GM11168 (cell line): ENCODE data around the gene DNTTIP2.
"Not testable (repeated sequence)": the region's sequence is repeated elsewhere in the genome, so short reads cannot be mapped to it uniquely, and the experiment has no call there.

Experiments
- in situ Hi-C: fragments of 300-500 bp; cut with MboI; formaldehyde crosslinking; loops from one replicate; pipeline ENCODE4 v1.12.0; 2022; ENCODE audit warnings: low sequenced_read_pairs; ENCODE audit not compliant: unreplicated experiment

DNTTIP2 gene

DNA sequence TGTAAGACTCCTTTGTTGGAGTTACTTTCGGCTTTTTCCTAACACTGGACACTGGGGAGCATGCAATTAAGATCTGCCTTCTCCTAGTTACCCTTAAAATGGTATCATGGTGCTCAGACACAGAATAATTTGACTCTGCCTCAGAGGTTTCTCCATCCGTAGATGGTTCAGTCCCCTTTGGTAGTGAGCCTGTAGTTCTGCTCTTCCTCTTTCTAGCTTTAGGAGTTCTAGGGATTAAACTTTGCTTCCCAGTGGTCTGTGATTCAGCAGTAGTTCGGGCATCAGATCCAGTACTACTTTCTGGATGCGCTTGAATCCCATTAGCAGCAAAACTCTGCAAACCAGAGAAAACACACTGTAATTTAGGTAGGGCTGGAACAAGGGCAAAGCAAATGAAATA is 1.5 kb downstream of the DNTTIP2 start:
- in situ Hi-C loops = no loop called here

DNA sequence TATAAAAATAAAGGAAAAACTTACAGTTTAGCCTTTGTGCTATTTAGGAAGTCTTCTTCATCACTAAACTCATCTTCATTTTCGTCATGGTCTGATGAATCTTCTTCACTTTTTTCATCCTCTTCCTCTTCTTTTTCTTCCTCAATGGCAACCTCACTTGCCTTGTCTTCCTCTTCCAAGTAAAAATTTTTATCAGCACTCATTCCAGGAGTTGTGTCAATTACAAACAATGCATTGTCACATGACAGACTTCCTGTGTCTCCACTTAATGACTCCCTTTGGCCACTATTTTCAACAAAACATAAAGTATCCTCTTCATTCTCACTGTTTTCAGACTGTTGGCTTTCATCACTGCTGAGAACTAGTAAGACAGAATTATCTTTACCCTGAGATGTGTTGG is 2.8 kb downstream of the DNTTIP2 start:
- in situ Hi-C loops = no loop called here

DNA sequence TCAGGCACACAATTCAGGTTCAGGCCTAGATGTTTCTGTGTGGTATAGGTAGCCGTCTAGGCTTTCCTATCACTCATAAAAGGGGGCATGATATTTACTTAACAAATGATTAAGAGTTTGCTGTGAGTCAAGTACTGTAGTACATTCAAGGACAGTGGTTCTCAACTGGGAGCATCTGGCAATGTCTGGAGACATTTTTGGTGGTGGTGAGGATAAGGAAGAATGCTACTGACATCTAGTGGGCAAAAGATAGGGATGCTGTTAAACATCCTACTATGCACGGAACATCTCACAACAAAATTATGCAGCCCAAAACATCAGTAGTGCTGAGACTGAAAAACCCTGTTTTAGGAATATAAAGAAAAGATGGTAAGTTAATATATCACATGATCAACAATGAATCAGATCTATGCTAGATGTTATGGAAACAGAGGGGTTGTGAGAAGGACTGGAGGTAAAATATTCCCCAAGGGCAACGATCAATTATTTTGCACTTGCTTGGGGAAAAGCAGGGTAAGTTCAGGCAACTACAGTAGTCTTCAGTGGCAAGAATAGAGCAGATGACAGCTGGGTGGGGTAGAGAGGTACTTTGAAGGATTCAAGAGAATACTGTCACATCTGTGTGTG is 4.9 kb downstream of the DNTTIP2 start:
- in situ Hi-C loops = loop anchor here (5.0 kb wide), 1 partner anchor 52 kb away; no protein-coding TSS in a partner anchor

DNA sequence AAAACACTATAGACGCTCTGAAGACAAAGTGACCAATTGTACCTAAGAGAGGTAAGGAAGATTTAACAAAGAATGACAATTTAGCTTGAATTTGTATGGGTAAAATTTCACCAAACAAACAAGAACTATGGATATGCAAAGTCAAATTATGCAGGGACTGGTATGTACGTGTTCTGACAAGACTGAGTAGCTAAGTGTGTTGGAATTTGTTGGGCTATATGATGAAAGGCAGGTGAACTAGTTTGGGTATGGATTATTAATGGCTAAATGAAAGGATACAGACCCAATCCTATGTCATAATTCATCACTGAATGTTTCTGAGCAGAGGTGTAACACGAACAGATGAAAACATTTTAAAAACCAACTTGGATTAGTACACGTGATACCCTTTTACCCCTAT is 7.6 kb downstream of the DNTTIP2 start:
- in situ Hi-C loops = loop anchor here (5.0 kb wide), 1 partner anchor 49 kb away; no protein-coding TSS in a partner anchor

DNA sequence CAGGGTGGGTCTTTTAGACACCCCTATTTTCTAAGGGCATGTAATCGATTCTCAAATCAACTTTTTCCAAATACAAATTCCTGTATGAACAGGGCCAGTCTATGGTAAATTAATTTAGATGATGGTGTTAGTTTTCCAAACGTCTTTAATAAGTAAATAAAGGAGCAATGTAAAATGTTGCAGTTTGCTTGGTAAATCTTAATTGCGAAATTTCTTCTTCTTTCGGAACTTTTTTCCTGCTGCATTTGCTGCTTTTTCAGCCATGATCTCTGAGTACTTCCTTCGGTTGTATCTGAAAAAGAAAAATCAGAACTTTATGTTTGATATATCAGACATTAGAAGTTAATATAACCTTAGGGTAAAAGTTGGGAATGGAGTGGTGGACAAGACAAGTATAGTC is 9.4 kb downstream of the DNTTIP2 start:
- in situ Hi-C loops = loop anchor here (5.0 kb wide), 1 partner anchor 47 kb away; no protein-coding TSS in a partner anchor

DNA sequence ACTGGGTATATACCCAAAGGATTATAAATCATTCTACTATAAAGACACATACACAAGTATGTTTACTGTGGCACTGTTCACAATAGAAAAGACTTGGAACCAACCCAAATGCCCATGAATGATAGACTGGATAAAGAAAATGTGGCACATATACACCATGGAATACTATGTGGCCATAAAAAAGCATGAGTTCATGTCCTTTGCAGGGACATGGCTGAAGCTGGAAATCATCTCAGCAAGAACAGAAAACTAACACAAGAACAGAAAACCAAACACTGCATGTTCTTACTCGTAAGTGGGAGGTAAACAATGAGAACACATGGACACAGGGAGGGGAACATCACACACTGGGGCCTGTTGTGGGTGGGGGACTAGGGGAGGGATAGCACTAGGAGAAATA is 10.5 kb downstream of the DNTTIP2 start:
- in situ Hi-C loops = not testable (repeated sequence)

DNA sequence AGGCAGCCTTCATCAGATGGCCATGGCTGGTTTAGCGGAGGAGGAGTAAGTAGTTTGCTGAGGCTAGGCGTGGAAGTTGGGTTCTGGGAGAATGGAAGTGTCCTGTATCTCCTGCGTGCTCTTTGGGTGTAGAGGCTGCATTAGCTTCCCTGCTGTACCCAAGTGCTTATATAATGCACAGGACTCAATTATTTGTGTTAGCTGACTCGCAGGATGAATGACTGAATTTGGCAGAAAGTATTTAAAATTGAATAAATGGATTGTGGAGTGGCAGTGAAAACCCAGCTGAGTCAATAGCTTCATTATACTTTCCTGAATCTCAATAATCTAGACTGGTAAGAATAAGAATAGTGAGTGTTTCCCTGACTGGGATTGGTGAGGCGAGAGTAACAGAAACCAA is 13.8 kb downstream of the DNTTIP2 start:
- in situ Hi-C loops = no loop called here

DNA sequence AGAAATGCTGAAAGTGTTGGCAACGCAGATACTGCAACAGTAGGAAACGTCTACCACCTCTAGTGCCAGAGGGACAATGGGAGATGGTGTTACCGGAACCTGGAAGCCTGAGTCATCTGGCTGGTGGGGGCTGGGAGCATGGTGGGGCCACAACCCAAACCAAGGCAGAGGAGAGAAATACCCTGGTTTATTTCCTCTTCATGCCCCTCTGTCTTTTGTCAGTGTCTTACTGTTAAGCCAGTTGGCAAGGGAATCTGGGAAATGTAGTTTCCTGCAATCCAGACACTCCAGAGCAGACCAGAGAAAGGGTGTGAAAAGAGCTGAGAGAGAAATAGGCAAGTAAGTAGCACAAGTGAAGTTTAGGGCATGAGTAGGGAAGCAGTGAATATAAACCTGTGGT is 14.8 kb downstream of the DNTTIP2 start:
- in situ Hi-C loops = no loop called here

DNA sequence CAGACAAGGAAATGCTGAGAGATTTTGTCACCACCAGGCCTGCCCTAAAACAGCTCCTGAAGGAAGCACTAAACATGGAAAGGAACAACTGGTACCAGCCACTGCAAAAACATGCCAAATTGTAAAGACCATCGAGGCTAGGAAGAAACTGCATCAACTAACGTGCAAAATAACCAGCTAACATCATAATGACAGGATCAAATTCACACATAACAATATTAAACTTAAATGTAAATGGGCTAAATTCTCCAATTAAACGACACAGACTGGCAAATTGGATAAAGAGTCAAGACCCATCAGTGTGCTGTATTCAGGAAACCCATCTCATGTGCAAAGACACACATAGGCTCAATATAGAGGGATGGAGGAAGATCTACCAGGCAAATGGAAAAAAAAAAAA is 21.4 kb downstream of the DNTTIP2 start:
- in situ Hi-C loops = not testable (repeated sequence)

DNA sequence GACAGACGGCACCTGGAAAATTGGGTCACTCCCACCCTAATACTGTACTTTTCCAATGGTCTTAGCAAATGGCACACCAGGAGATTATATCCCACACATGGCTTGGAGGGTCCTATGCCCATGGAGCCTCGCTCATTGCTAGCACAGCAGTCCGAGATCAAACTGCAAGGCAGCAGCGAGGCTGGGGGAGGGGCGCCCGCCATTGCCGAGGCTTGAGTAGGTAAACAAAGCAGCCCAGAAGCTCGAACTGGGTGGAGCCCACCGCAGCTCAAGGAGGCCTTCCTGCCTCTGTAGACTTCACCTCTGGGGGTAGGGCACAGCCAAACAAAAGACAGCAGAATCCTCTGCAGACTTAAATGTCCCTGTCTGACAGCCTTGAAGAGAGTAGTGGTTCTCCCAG is 23.0 kb downstream of the DNTTIP2 start:
- in situ Hi-C loops = not testable (repeated sequence)

DNA sequence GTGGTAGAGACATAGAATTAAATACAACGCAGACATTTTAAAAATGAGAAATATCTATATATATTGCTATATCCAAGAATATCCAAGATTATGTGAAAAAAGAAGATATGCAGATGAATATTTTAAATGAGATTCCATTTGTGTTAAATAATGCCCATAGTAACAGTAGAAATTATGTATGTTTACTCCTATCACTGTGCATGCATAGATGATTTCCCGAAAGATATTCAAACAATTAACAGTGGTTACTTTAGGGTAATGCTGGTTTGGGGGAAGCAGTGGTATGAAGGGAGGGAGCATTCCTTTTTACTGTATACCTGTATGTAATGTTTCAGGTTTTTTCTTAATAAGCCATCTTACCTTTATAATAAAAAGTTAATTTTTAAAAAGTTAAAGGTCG is 25.1 kb downstream of the DNTTIP2 start:
- in situ Hi-C loops = no loop called here

DNA sequence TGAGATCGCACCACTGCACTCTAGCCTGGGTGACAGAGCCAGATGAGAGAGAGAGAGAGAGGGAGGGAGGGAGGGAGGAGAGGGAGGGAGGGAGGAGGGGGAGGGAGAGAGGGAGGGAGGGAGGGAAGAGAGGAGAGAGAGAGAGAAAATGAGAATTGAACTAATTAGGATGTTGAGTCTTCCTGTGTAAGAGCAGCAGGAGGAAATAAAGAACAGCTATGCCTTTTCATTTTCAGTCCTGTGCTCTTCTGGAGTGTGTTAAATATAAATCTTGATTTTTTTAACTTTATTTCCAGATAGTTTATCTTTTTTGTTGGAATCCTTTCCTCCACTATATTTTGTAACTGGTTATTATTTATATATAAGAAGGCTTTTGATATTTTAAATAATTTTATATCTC is 27.1 kb downstream of the DNTTIP2 start:
- in situ Hi-C loops = no loop called here

DNA sequence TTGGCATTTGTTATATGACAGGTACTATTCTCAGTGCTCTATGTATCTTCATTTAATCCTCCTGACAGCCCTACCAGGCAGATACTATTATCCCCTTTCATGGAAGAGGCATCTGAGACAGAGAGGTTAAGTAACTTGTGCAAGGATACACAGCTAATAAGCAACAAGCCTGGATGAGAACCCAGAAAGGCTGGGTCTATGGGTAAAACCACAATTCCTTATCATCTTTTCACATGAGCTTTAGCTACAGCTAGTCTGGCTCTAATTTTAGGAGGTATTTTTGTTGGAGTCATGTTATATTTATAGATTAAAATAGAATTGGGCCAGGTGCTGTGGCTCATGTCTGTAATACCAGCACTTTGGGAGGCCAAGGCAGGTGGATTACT is 27.7 kb downstream of the DNTTIP2 start:
- in situ Hi-C loops = no loop called here

DNA sequence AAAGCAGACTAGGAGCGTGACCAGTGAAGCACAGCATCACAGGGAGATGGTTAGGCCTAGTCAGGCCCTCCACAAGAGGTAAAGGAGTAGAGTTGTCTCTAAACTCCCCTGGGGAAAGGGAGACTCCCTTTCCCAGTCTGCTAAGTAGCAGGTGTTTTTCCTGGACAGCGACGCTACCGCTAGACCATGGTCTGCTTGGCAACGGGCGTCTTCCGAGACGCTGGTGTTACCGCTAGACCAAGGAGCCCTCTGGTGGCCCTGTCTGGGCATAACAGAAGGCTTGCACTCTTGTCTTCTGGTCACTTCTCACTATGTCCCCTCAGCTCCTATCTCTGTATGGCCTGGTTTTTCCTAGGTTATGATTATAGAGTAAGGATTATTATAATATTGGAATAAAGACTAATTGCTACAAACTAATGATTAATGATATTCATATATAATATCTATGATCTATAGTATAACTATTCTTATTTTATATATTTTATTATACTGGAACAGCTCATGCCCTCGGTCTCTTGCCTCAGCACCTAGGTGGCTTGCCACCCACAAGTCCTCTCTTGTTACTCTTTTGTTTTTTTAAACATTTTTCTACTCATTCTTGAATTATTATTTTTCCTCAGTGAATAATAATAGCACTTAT is 28.2 kb downstream of the DNTTIP2 start:
- in situ Hi-C loops = not testable (repeated sequence)

DNA sequence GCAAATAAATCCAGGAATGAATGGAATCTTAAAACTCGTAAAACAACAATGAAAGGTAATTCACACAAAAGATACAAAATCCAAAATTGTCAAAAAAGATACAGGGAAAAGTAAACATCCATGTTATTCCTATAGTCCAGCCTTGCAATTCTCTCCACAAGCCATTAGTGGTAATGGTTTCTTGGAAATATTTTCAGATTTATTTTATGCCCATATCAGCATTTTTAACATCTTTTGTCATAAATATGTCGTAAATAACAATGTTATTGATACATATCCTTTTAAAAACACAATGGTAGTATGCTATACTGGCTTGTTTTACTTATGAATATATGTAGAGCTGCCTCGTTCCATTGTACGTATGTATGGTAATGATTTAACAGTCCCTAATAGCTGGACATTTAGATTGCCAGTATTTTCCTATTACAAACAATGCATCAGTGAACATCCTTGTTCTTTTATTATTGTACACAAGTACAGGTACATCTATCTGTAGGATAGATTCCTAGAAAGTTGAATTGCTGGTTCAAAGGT is 30.6 kb downstream of the DNTTIP2 start:
- in situ Hi-C loops = loop anchor here (25.0 kb wide), 1 partner anchor 411 kb away; the partner anchor contains the start of gene FNBP1L

DNA sequence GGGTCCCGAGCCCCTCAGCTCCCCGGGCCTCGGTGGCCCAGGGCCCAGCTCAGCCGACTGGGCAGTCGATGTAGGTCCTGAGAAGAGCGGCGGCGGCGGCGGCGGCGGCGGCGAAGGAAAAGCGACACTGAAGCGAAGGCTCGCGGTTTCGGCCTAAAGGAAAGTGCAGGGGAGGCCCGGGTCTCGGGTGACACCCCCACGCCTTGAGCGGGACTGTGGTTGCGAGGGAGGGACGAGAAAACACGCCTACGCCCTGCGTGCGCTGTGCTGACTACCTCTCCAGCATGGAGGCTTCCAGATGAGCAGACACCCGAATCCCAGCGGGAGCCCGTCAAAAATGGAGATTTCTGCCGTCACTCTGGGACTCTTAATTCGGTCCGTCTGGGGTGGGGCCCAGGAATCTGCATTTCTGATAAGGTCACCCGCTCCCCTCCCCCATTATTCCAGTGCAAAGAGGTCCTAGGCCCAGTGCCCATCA is 31.2 kb downstream of the DNTTIP2 start:
- in situ Hi-C loops = loop anchor here (25.0 kb wide), 1 partner anchor 411 kb away; the partner anchor contains the start of gene FNBP1L

DNA sequence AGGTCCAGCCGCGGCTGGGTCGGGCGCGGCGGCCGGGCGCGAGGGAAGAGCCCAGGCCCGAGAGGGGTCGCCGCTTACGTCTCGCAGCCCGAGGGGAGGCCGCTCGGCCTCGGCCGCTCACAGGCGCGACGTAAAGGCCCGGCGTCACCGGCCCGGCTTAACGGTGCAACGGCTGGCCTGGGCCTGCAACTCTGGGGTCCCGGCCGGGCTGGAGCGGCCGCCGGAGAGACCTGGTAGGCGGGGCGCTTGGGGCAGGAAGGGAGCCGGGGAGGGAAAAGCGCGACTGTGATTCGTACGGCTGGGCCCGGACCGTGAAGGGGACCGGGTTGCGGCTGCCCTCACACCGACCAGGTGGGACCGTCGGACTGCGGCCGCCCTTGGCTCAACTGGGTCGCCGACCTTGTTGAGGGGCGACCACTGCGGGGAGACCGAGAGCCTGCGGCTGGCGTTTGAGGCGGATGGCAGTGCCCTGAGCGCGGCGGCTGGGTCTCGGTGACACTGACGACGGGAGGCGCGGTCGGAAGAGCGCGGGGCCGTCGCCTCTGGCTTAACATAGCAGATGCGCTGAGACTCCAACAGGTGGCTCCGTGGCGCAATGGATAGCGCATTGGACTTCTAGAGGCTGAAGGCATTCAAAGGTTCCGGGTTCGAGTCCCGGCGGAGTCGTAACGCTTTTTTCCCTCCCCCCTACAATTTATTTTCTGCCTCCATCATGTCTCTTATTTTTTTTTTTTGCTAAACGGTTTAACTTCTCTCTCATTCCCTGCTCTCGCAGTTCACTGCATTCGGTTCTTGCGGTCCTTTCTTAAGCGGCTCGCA is 31.8 kb downstream of the DNTTIP2 start:
- in situ Hi-C loops = loop anchor here (25.0 kb wide), 1 partner anchor 410 kb away; the partner anchor contains the start of gene FNBP1L

DNA sequence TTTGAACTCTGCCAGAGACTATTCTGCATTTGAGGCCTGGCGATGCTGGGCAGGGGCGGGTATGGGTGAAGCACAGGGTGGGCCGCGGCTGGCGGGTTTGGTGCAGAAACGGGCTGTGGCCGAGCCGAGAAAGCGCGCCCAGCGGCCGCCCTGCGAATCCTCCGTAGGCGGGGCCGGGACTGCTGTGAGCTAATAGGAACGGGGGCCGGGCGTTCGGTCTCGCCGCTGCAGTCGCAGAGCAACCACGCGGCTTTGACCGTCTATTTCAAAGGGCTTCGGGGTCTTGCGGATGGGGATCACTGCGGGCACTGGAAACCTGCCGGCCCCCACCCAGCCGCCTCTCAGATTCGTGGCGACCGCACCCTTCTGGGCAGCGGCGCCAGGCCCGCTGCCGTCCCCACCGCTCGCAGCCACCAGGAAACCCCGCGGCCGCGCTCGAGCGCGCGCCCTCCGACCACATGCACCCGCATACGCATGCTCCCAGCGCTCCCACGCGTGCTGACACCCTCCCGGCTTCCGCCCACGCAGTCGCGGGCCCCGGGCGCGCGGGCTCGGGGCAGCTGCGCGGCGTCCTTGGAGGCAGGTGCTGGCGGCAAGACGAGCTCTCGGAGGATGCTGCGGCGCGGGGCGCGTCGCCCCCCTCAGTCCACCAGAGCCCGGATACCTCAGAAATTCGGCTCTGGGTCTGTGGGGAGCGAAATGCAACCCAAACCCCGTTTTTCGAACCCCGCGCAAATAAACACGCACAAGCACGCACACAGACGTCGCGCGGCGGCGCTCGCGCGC is 32.6 kb downstream of the DNTTIP2 start:
- in situ Hi-C loops = loop anchor here (25.0 kb wide), 1 partner anchor 409 kb away; the partner anchor contains the start of gene FNBP1L

DNA sequence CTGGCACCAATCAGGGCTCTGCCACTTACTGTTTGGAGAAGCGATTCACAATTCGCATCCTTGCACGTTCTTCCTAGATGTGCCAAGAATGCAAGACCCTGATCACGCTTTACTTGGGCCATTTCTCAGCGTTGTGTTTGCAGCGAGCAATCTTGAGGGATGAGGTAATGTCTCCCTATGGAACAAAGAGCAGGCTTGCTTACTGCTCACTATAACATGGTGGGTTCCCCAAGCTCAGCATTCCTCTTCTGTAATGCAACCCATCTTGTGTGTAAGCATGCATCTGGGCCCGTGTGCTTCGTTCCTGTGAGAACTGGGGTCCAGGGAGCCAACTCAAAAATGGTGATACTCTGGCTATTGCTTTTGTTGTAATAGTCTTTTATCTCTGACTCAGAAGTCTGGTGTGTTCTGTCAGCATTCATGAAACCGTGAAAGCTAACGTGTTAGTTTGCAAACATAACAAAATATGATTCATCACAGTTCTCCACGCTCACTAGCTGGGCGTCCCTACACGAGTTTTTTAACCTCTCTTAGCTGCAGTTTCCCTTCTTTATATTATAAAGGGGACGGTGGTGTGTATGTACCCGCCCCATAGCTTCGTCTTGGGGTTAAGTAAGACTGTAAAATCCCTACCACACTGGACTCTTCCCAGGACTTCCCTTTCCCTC is 33.3 kb downstream of the DNTTIP2 start:
- in situ Hi-C loops = loop anchor here (25.0 kb wide), 1 partner anchor 408 kb away; the partner anchor contains the start of gene FNBP1L
